Activated CD8-positive, alpha-beta T cell treated with anti-CD3 and anti-CD28 coated beads, Interleukin-2, amount 10 ng/mL, durations not matched to agents 7 days and 5 days (primary cell): ENCODE results near the gene MBD3L2. TPM values are rescaled to one million over a fixed set of nuclear protein-coding genes. Genes with fewer than 3 reads are reported as not detected.

ENCODE experiments used
- ATAC-seq: fragments of 150-1000 bp; cut with Tn5 transposase; one replicate; pipeline ENCODE4 v1.10.0; 2021; ENCODE audit warnings: moderate library complexity
- CTCF ChIA-PET: fragments of 350-600 bp; sonication (Branson Sonifier 250); formaldehyde crosslinking; loops from one replicate; lab custom pipeline; 2021; ENCODE audit warnings: antibody characterized with exemption; lab: Charles Lee
- POLR2A ChIA-PET: fragments of 350-600 bp; sonication (Branson Sonifier 250); formaldehyde crosslinking; loops from one replicate; lab custom pipeline; 2021; ENCODE audit warnings: antibody characterized with exemption; lab: Charles Lee
- DNase-seq: peaks from one replicate; pipeline ENCODE4 v3.0.0-alpha.2; 2020
- H3K27ac Mint-ChIP-seq: one replicate; pipeline ENCODE4 v1.8.0; 2021; ENCODE audit warnings: mild to moderate bottlenecking, mixed read lengths
- H3K27me3 Mint-ChIP-seq: one replicate; pipeline ENCODE4 v1.8.0; 2021; ENCODE audit warnings: low read depth, mixed read lengths
- H3K36me3 Mint-ChIP-seq: one replicate; pipeline ENCODE4 v1.8.0; 2021; ENCODE audit warnings: low read depth, mixed read lengths
- H3K4me1 Mint-ChIP-seq: one replicate; pipeline ENCODE4 v1.8.0; 2021; ENCODE audit warnings: low read depth, mixed read lengths
- H3K4me3 Mint-ChIP-seq: one replicate; pipeline ENCODE4 v1.8.0; 2021; ENCODE audit warnings: mild to moderate bottlenecking, mixed read lengths
- H3K9me3 Mint-ChIP-seq: one replicate; pipeline ENCODE4 v1.8.0; 2022; ENCODE audit warnings: mixed read lengths; ENCODE audit not compliant: insufficient read depth
- total RNA-seq, 2 experiments: library from RNA; stranded (reverse); gene quantifications; one replicate each; pipeline ENCODE4 v1.2.3, GENCODE V29; 2021

MBD3L2 gene
- total RNA-seq, 2 experiments from 2014 or later: not detected

GRCh38 chr19:7098096-7098495 lies 49.0 kb downstream of the MBD3L2 start:
- DNase-seq (no peak), ATAC-seq (no peak)
- H3K27me3 Mint-ChIP-seq: peaks cover 3% of the 10 kb centered on the region
- POLR2A ChIA-PET: no interaction called here
- H3K4me1 Mint-ChIP-seq: peaks cover 28% of the 10 kb centered on the region
- H3K4me3 Mint-ChIP-seq: peak overlapping the region; percentile 83
- H3K27ac Mint-ChIP-seq: peak overlapping the region; percentile 91
- H3K9me3 Mint-ChIP-seq: peaks cover 32% of the 10 kb centered on the region
- H3K36me3 Mint-ChIP-seq: peaks cover 15% of the 10 kb centered on the region
- CTCF ChIA-PET: interaction anchor here (1.2 kb wide), 1 partner anchor 244 kb away, joined by 4 read pairs; no protein-coding TSS in a partner anchor

- peaks cover 28% of the 10 kb centered on the region for H3K4me1 Mint-ChIP-seq
- H3K4me3 Mint-ChIP-seq: peak overlapping the region; percentile 83
- DNase-seq: peak; percentile 91
- CTCF ChIA-PET: interaction anchor here (0.6 to 1.5 kb wide), 13 partner anchors 14 to 582 kb away, joined by 3 to 6 read pairs (median 4); partner anchors contain the start of genes ARHGEF18, TRAPPC5 and ZNF557
- ATAC-seq: peak; percentile 94
- peaks cover 3% of the 10 kb centered on the region for H3K27me3 Mint-ChIP-seq
- POLR2A ChIA-PET: interaction anchor here (0.6 to 1.6 kb wide), 12 partner anchors 17 to 532 kb away, joined by 3 to 23 read pairs (median 3); partner anchors contain the start of gene ZNF557
- peaks cover 27% of the 10 kb centered on the region for H3K9me3 Mint-ChIP-seq
- peak overlapping the region; percentile 91 for H3K27ac Mint-ChIP-seq
- peaks cover 15% of the 10 kb centered on the region for H3K36me3 Mint-ChIP-seq
These were observed 49.8 kb downstream of the MBD3L2 start for GRCh38 chr19:7098701-7099596.

GRCh38 chr19:7099597-7099921 lies 50.4 kb downstream of the MBD3L2 start:
- POLR2A ChIA-PET: interaction anchor here (0.6 to 1.6 kb wide), 12 partner anchors 18 to 531 kb away, joined by 3 to 23 read pairs (median 3); partner anchors contain the start of gene ZNF557
- Mint-ChIP-seq H3K27me3 (peaks cover 3% of the 10 kb centered on the region), H3K9me3 (peaks cover 26% of the 10 kb centered on the region), H3K27ac (peak overlapping the region; percentile 91), H3K4me1 (peaks cover 28% of the 10 kb centered on the region), H3K4me3 (peak overlapping the region; percentile 83), H3K36me3 (peaks cover 14% of the 10 kb centered on the region)
- DNase-seq (no peak), ATAC-seq (no peak)
- CTCF ChIA-PET: interaction anchor here (0.6 to 1.5 kb wide), 12 partner anchors 14 to 581 kb away, joined by 3 to 6 read pairs (median 4); partner anchors contain the start of genes ARHGEF18, TRAPPC5 and ZNF557

Other genes starting within 250 kb of the MBD3L2 start
- gene ADGRE1, start 161.7 kb upstream of the MBD3L2 start, total RNA-seq: under 1 TPM; 0.47 to 0.50 TPM
- gene MBD3L2B, start 27.9 kb upstream of the MBD3L2 start, total RNA-seq: not detected
- gene MBD3L5, start 18.7 kb upstream of the MBD3L2 start, total RNA-seq: not detected
- gene MBD3L4, start 9.1 kb upstream of the MBD3L2 start, total RNA-seq: not detected
- gene MBD3L3, start 9.4 kb downstream of the MBD3L2 start, total RNA-seq: not detected
- 10 to 100 TPM; 16.5 to 16.7 TPM for gene ZNF557, start 20.4 kb downstream of the MBD3L2 start, total RNA-seq
- 1 to 10 TPM in 1 of 2 experiments, under 1 TPM in 1; 0.42 to 1.1 TPM for gene INSR, start 245.1 kb downstream of the MBD3L2 start, total RNA-seq